Measurements from ENCODE around the gene CTRL. TPM values are rescaled to one million over a fixed set of nuclear protein-coding genes. Genes with fewer than 3 reads are reported as not detected.

The CTRL gene
- polyA plus RNA-seq, 1 of the 3 experiments (the other 2 are of a cell fraction): 1.9 TPM

DNA sequence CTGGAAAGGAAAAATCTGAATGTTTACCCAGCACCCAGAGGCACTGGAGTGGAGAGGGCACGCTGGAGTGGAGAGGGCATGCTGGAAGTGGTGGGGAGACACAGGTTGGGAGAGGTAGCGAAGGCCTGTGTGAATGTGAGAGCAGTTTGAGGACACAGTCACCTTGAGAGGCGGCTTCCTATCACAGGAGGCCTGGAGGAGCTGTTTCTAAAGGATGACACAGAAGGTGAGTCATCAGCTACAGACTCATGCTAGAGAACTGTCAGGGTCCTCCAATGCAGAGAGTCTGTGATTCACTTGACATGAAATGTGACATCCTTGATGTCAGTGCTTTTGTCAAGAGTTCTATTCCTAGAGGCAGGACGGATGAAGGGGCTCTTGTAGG is 13.8 kb downstream of the CTRL start (continued):
- 0 out of 2 replicates have a peak, but pooled peaks have one; percentile 29 for TF ChIP-seq MXI1 (IDR thresholded peaks at IDR 0.05; ENCODE audit: low read depth, low read length)
- TF ChIP-seq TAF1 (IDR thresholded peaks at IDR 0.05; ENCODE audit: borderline replicate concordance, low read depth, low read length): no peak
- TF ChIP-seq, protein P1, sequence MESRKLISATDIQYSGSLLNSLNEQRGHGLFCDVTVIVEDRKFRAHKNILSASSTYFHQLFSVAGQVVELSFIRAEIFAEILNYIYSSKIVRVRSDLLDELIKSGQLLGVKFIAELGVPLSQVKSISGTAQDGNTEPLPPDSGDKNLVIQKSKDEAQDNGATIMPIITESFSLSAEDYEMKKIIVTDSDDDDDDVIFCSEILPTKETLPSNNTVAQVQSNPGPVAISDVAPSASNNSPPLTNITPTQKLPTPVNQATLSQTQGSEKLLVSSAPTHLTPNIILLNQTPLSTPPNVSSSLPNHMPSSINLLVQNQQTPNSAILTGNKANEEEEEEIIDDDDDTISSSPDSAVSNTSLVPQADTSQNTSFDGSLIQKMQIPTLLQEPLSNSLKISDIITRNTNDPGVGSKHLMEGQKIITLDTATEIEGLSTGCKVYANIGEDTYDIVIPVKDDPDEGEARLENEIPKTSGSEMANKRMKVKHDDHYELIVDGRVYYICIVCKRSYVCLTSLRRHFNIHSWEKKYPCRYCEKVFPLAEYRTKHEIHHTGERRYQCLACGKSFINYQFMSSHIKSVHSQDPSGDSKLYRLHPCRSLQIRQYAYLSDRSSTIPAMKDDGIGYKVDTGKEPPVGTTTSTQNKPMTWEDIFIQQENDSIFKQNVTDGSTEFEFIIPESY (IDR thresholded peaks at IDR 0.05; ENCODE audit: borderline replicate concordance, low read depth): no peak
- TF ChIP-seq NFIC (IDR thresholded peaks at IDR 0.05; ENCODE audit: borderline replicate concordance): no peak
- no peak for TF ChIP-seq YY1 (IDR thresholded peaks at IDR 0.05; ENCODE audit: low read depth)
- no peak for TF ChIP-seq POLR2AphosphoS5 (IDR thresholded peaks at IDR 0.05; ENCODE audit: low read depth, low read length)

DNA sequence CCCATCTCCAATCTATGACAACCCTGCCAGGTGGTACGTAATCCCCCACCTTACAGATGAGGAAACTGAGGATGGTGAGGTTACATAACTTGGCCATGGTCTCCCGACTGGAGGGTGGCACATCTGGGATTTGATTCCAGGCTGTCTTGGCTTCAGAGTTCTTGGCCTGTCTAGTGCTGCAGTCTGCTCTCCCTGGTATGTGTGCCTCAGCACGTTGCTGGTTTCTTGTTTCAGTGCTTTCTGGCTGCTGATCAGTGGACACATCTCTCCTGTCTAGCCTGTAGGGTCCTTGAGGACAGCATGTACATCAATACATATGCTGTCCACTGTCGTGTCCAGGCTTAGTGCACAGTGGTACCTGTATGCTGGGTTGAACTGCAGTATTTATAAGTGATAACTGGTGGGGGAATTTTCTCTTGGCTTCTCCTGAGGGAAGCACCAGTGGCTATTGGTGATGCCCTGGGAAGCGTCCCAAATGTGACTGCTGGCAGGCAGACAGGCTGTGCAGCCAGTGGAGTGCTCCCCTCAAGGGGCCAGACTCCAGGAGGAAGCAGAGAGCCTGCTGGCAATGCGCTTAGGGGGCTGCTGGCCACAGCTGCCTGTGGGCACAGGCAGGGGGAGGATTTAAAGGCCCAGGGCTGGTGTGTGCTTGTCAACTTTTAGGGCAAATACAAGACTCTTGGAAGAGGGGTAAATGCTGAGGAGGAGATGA is 14.4 kb downstream of the CTRL start:
- WGBS (ENCODE audit: low lambda C conversion rate): 53% methylated on average over 5 of the region's 6 CpGs
- TF ChIP-seq TEAD4 (IDR thresholded peaks at IDR 0.05; ENCODE audit: borderline replicate concordance, insufficient read depth): no peak
- TF ChIP-seq EZH2phosphoT487 (IDR thresholded peaks at IDR 0.05; ENCODE audit: borderline replicate concordance, low read depth): no peak
- no peak for TF ChIP-seq SIN3A (IDR thresholded peaks at IDR 0.05; ENCODE audit: borderline replicate concordance, low read depth, low read length)
- TF ChIP-seq MEF2A (IDR thresholded peaks at IDR 0.05; ENCODE audit: borderline replicate concordance, low read depth): no peak
- TF ChIP-seq RAD21 (IDR thresholded peaks at IDR 0.05; ENCODE audit: low read length): no peak
- TF ChIP-seq RCOR1 (IDR thresholded peaks at IDR 0.05; ENCODE audit: low read length): no peak
- TF ChIP-seq GABPA (IDR thresholded peaks at IDR 0.05; ENCODE audit: low read depth): no peak

More for the DNA sequence above, 14.4 kb downstream of the CTRL start:
- H3K79me2 ChIP-seq (ENCODE audit: insufficient read depth): peaks cover 63% of the 10 kb centered on the region
- H3K27me3 ChIP-seq (ENCODE audit: insufficient read depth): no peaks in the 10 kb centered on the region
- DNase-seq: no peak
- ChIA-PET CTCF (interaction anchor here (0.6 to 28.1 kb wide), 6 partner anchors 11 to 313 kb away, joined by 3 to 564 read pairs (median 8); partner anchors contain the start of genes EDC4, NRN1L and PSKH1), POLR2A (no interaction called here)
- H2AFZ ChIP-seq (ENCODE audit: low read depth): no peak overlapping the region
- peak overlapping the region; percentile 41; the same call in 1 of the 2 replicates for H3K9ac ChIP-seq
- peaks cover 47% of the 10 kb centered on the region for H4K20me1 ChIP-seq (ENCODE audit: insufficient read depth)
- no peaks in the 10 kb centered on the region for H3K9me2 ChIP-seq
- H3K9me3 ChIP-seq: no peaks in the 10 kb centered on the region
- peaks cover 0 to 3% of the 10 kb centered on the region in 2 experiments for H3K36me3 ChIP-seq (replicated peaks in 1 of 2; ENCODE audit: control insufficient read depth in 1 of 2, insufficient read depth in 2 of 2, low read length in 1 of 2)
- H3K27ac ChIP-seq (ENCODE audit: low read depth in 2 of 2, low read length in 1 of 2): peak overlapping the region; percentile 80 to 82
- no peak overlapping the region for H3K4me3 ChIP-seq (ENCODE audit: low read depth in 2 of 2, low read length in 1 of 2)
- peaks cover 14 to 63% of the 10 kb centered on the region in 2 experiments; a peak in 3 of 4 replicates for H3K4me1 ChIP-seq (ENCODE audit: control insufficient read depth in 1 of 2, insufficient read depth in 2 of 2, low read depth in 1 of 2, low read length in 1 of 2)
- peak overlapping the region; percentile 67 for H3K4me2 ChIP-seq
- peaks cover 24% of the 10 kb centered on the region for H3F3A ChIP-seq (replicated peaks; ENCODE audit: insufficient read depth)

Data from SK-N-SH (cell line).